ENCODE results near the gene TUBB3.
"Not testable (repeated sequence)": the region's sequence is repeated elsewhere in the genome, so short reads cannot be mapped to it uniquely, and the experiment has no call there.

TUBB3 gene

GRCh38 chr16:89907055-89907814 lies 15.9 kb upstream of the TUBB3 start:
- Histone ChIP-seq H3K9ac (ENCODE audit: low read depth, low read length) (no peak overlapping the region), H3K36me3 (ENCODE audit: insufficient read depth, low read length) (peaks cover 4% of the 10 kb centered on the region), H3K9me3 (ENCODE audit: control insufficient read depth, insufficient read depth, low read length) (no peaks in the 10 kb centered on the region), H3K4me1 (ENCODE audit: insufficient read depth, low read length) (no peaks in the 10 kb centered on the region; the same call in 1 of the 2 replicates)

GRCh38 chr16:89908236-89908635 lies 14.9 kb upstream of the TUBB3 start:
- no peak overlapping the region for H3K9ac ChIP-seq (ENCODE audit: low read depth, low read length)
- peaks cover 4% of the 10 kb centered on the region for H3K36me3 ChIP-seq (ENCODE audit: insufficient read depth, low read length)
- H3K4me1 ChIP-seq (ENCODE audit: insufficient read depth, low read length), result no peaks in the 10 kb centered on the region; the same call in 1 of the 2 replicates
- no peaks in the 10 kb centered on the region for H3K9me3 ChIP-seq (ENCODE audit: control insufficient read depth, insufficient read depth, low read length)

DNA sequence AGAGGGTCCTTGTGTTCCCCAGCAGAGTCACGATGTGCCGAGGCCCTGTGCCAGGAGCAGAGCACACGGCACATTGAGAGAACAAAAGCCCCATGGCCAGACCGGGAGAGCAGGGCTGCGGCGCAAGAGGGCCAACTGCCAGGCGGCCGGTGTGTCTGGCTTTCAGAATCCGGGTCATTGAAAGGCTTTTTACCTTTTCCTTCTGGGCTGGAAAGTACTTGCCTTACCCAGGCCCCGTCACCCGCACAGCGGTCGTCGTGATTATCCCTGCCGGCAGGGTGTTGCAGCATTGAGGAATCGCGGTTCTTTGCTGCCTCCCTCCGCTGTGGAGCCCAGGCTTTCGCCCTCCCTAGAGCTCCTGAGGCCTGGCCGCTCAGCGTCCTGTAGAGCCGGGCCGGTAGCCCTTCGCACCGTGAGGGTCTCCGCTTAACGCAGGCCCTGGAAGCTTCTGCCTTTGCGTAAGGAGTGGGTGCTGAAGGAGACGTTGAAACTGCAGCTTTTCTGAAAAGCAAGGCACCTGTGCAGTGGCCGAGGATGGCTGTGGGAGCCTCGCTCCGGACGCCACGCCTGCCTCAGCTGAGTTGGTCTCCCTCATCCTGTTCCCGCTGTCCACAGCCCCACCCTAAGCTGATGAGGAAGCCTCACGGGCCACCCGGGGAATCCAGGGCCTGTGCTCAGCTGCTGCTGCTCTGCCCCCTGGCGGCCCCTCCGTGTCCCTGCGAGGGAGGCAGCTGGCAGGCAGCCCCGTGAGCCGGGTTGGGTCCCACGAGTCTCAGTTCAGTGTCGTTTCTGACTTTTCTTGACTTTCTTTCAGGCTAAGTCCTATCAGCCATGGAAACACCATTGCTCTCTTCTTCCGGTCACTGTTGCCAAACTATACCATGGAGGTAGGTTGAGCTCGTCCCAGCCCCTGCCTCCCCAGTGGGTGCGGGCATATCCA lies 13.1 kb upstream of the TUBB3 start:
- Histone ChIP-seq H3K36me3 (ENCODE audit: insufficient read depth, low read length) (peaks cover 4% of the 10 kb centered on the region), H3K9ac (ENCODE audit: low read depth, low read length) (no peak overlapping the region)

GRCh38 chr16:89910717-89911354 lies 12.3 kb upstream of the TUBB3 start:
- peaks cover 4% of the 10 kb centered on the region for H3K36me3 ChIP-seq (ENCODE audit: insufficient read depth, low read length)
- no peaks in the 10 kb centered on the region for H3K9me3 ChIP-seq (ENCODE audit: control insufficient read depth, insufficient read depth, low read length)
- no peaks in the 10 kb centered on the region; the same call in 1 of the 2 replicates for H3K4me1 ChIP-seq (ENCODE audit: insufficient read depth, low read length)
- H3K9ac ChIP-seq (ENCODE audit: low read depth, low read length), result no peak overlapping the region

More for the DNA sequence above, 13.1 kb upstream of the TUBB3 start:
- no peaks in the 10 kb centered on the region; the same call in 1 of the 2 replicates for H3K4me1 ChIP-seq (ENCODE audit: insufficient read depth, low read length)
- no peaks in the 10 kb centered on the region for H3K9me3 ChIP-seq (ENCODE audit: control insufficient read depth, insufficient read depth, low read length)

- H3K4me1 ChIP-seq (ENCODE audit: insufficient read depth, low read length), result no peaks in the 10 kb centered on the region; the same call in 1 of the 2 replicates
- no peaks in the 10 kb centered on the region for H3K9me3 ChIP-seq (ENCODE audit: control insufficient read depth, insufficient read depth, low read length)
- H3K9ac ChIP-seq (ENCODE audit: low read depth, low read length), result no peak overlapping the region
- peaks cover 4% of the 10 kb centered on the region for H3K36me3 ChIP-seq (ENCODE audit: insufficient read depth, low read length)
Measured at GRCh38 chr16:89911375-89911774, 11.8 kb upstream of the TUBB3 start.

GRCh38 chr16:89912143-89912542 lies 11.0 kb upstream of the TUBB3 start:
- no peaks in the 10 kb centered on the region; the same call in 1 of the 2 replicates for H3K4me1 ChIP-seq (ENCODE audit: insufficient read depth, low read length)
- no peaks in the 10 kb centered on the region; the same call in 1 of the 2 replicates for H3K36me3 ChIP-seq (ENCODE audit: insufficient read depth, low read length)
- no peaks in the 10 kb centered on the region for H3K9me3 ChIP-seq (ENCODE audit: control insufficient read depth, insufficient read depth, low read length)
- H3K9ac ChIP-seq (ENCODE audit: low read depth, low read length), result no peak overlapping the region

GRCh38 chr16:89912627-89913026 lies 10.5 kb upstream of the TUBB3 start:
- Histone ChIP-seq H3K9me3 (ENCODE audit: control insufficient read depth, insufficient read depth, low read length) (no peaks in the 10 kb centered on the region), H3K4me1 (ENCODE audit: insufficient read depth, low read length) (no peaks in the 10 kb centered on the region; the same call in 1 of the 2 replicates), H3K9ac (ENCODE audit: low read depth, low read length) (no peak overlapping the region), H3K36me3 (ENCODE audit: insufficient read depth, low read length) (no peaks in the 10 kb centered on the region; the same call in 1 of the 2 replicates)

- Histone ChIP-seq H3K36me3 (ENCODE audit: insufficient read depth, low read length) (no peaks in the 10 kb centered on the region; the same call in 1 of the 2 replicates), H3K4me1 (ENCODE audit: insufficient read depth, low read length) (no peaks in the 10 kb centered on the region; the same call in 1 of the 2 replicates), H3K9ac (ENCODE audit: low read depth, low read length) (no peak overlapping the region), H3K9me3 (ENCODE audit: control insufficient read depth, insufficient read depth, low read length) (no peaks in the 10 kb centered on the region)
Measured at GRCh38 chr16:89913408-89914387, 9.4 kb upstream of the TUBB3 start.

DNA sequence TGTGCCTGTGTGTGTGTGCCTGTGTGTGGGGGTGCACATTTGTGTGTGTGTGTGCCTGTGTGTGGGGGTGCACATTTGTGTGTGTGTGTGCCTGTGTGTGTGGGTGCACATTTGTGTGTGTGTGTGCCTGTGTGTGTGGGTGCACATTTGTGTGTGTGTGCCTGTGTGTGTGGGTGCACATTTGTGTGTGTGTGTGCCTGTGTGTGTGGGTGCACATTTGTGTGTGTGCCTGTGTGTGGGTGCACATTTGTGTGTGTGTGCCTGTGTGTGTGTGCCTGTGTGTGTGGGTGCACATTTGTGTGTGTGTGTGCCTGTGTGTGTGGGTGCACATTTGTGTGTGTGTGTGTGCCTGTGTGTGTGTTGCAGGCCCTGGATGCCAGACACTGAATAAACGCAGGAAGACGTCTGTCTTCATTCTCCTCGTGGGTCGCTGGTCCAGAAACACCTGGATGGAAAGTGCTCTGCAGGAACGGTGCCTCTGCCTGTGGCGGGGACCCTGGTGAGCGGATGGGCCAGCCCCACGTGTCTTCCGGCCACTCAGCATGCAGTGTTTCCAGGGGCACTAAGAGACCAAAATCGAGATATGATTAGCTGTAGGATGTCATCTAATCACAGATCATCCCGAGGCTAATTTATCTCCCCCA lies 8.4 kb upstream of the TUBB3 start:
- H3K9me3 ChIP-seq (ENCODE audit: control insufficient read depth, insufficient read depth, low read length); H3K4me1 ChIP-seq (ENCODE audit: insufficient read depth, low read length); H3K36me3 ChIP-seq (ENCODE audit: insufficient read depth, low read length); H3K9ac ChIP-seq (ENCODE audit: low read depth, low read length): not testable (repeated sequence)

GRCh38 chr16:89915303-89916232 lies 7.6 kb upstream of the TUBB3 start:
- peaks cover 5% of the 10 kb centered on the region; the same call in 1 of the 2 replicates for H3K4me1 ChIP-seq (ENCODE audit: insufficient read depth, low read length)
- H3K9ac ChIP-seq (ENCODE audit: low read depth, low read length), result no peak overlapping the region
- H3K9me3 ChIP-seq (ENCODE audit: control insufficient read depth, insufficient read depth, low read length), result no peaks in the 10 kb centered on the region
- no peaks in the 10 kb centered on the region for H3K36me3 ChIP-seq (ENCODE audit: insufficient read depth, low read length)

- Histone ChIP-seq H3K4me1 (ENCODE audit: insufficient read depth, low read length) (peaks cover 14% of the 10 kb centered on the region; the same call in 1 of the 2 replicates), H3K36me3 (ENCODE audit: insufficient read depth, low read length) (no peaks in the 10 kb centered on the region), H3K9ac (ENCODE audit: low read depth, low read length) (peak overlapping the region; percentile 71), H3K9me3 (ENCODE audit: control insufficient read depth, insufficient read depth, low read length) (no peaks in the 10 kb centered on the region)
Measured at GRCh38 chr16:89917773-89918452, 5.2 kb upstream of the TUBB3 start.
